Measurements from ENCODE around the gene SGCD.
A peak's percentile ranks its signal among the peaks of the same experiment; 100 is the strongest.

Gene SGCD

GRCh38 chr5:156699147-156699546, 372.2 kb downstream of the SGCD start:
- Histone ChIP-seq H3K4me3 (ENCODE audit: low read length) (no peak overlapping the region), H3K9me3 (ENCODE audit: control insufficient read depth, insufficient read depth, low read length) (no peaks in the 10 kb centered on the region), H3K36me3 (ENCODE audit: control insufficient read depth, insufficient read depth, low read length) (no peaks in the 10 kb centered on the region), H3K27ac (ENCODE audit: low read length) (no peak overlapping the region), H3K4me1 (ENCODE audit: control insufficient read depth, insufficient read depth, low read length) (no peaks in the 10 kb centered on the region), H3K27me3 (ENCODE audit: control insufficient read depth, insufficient read depth, low read length) (no peaks in the 10 kb centered on the region)
- WGBS (ENCODE audit: insufficient coverage, insufficient read length), result no CpG with 5 or more reads among the region's 1 CpG
- no peak for DNase-seq (ENCODE audit: low read depth, low spot score)

DNA sequence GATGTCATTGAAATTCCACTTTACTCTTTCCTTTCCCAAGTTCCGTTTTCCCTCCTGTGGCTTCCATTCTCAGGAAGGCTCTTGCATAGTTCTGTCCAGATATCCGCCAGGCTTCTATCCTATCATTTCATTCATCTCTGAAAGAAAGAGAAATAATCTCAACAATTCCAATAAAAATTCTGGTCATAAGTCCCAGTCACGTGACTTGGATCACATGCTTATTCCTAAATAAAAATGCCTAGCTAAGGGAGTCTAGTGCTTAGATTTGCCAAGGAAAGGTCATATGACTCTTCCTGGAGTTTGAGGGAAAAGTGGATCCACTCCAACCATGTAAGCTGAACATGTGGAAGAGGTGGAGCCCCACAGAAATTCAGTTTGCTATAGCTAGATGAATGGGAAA, 377.2 kb downstream of the SGCD start:
- no peak for DNase-seq (ENCODE audit: low read depth, low spot score)
- Histone ChIP-seq H3K27me3 (ENCODE audit: control insufficient read depth, insufficient read depth, low read length) (no peaks in the 10 kb centered on the region), H3K4me3 (ENCODE audit: low read length) (no peak overlapping the region), H3K9me3 (ENCODE audit: control insufficient read depth, insufficient read depth, low read length) (no peaks in the 10 kb centered on the region), H3K27ac (ENCODE audit: low read length) (no peak overlapping the region), H3K36me3 (ENCODE audit: control insufficient read depth, insufficient read depth, low read length) (no peaks in the 10 kb centered on the region), H3K4me1 (ENCODE audit: control insufficient read depth, insufficient read depth, low read length) (peaks cover 1% of the 10 kb centered on the region; the same call in 1 of the 2 replicates)
- no CpG with 5 or more reads among the region's 3 CpGs for WGBS (ENCODE audit: insufficient coverage, insufficient read length)

DNA sequence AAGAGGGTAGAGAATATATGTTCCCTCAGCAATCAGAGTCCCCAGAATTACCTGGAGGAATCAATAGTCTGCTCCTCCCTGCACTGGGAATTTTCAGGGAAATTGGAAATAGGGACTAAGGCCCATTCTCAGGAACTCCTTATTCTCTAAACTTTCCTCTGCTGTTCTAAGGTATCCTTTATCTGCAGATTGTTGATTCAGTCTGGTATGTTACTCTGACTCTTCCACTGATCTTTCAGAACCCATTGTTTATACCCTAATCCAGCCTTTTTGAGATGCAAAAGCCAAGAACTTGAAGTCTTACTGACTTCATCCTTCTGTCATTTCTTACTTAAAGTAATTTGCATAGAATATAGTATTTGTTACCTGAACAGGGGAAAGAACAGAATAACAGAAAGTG, 379.7 kb downstream of the SGCD start:
- peak; percentile 22 for DNase-seq (ENCODE audit: low read depth, low spot score)
- peaks cover 1% of the 10 kb centered on the region; the same call in 1 of the 2 replicates for H3K4me1 ChIP-seq (ENCODE audit: control insufficient read depth, insufficient read depth, low read length)

DNA sequence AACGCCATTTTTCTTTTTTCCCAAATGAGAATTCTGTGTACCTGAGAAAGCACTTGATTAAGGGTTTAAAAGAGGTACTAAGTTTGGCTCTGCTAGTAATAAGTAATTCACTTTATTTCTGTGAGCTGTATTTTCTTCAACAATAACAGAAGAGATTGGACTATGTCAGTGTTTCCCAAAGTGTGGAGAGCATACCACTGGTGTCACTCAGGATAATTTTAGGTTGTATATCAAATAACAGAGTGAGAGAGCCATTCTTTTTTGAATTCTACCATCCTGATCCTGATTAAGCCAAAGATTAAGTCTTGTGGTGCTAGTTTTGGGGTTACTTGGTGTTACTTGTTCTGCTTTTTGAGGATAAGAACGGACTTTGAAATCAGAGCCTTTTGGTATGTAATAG, 380.8 kb downstream of the SGCD start:
- H3K27ac ChIP-seq (ENCODE audit: low read length), result no peak overlapping the region
- no peak for DNase-seq (ENCODE audit: low read depth, low spot score)
- H3K9me3 ChIP-seq (ENCODE audit: control insufficient read depth, insufficient read depth, low read length), result no peaks in the 10 kb centered on the region
- WGBS (ENCODE audit: insufficient coverage, insufficient read length), result no CpG with 5 or more reads among the region's 2 CpGs
- H3K4me3 ChIP-seq (ENCODE audit: low read length), result no peak overlapping the region
- H3K36me3 ChIP-seq (ENCODE audit: control insufficient read depth, insufficient read depth, low read length), result no peaks in the 10 kb centered on the region
- H3K27me3 ChIP-seq (ENCODE audit: control insufficient read depth, insufficient read depth, low read length), result no peaks in the 10 kb centered on the region
- peaks cover 1% of the 10 kb centered on the region; the same call in 1 of the 2 replicates for H3K4me1 ChIP-seq (ENCODE audit: control insufficient read depth, insufficient read depth, low read length)

More for the DNA sequence above, 379.7 kb downstream of the SGCD start:
- no peak overlapping the region for H3K27ac ChIP-seq (ENCODE audit: low read length)
- no peaks in the 10 kb centered on the region for H3K36me3 ChIP-seq (ENCODE audit: control insufficient read depth, insufficient read depth, low read length)
- no peak overlapping the region for H3K4me3 ChIP-seq (ENCODE audit: low read length)
- no peaks in the 10 kb centered on the region for H3K27me3 ChIP-seq (ENCODE audit: control insufficient read depth, insufficient read depth, low read length)
- H3K9me3 ChIP-seq (ENCODE audit: control insufficient read depth, insufficient read depth, low read length), result no peaks in the 10 kb centered on the region

DNA sequence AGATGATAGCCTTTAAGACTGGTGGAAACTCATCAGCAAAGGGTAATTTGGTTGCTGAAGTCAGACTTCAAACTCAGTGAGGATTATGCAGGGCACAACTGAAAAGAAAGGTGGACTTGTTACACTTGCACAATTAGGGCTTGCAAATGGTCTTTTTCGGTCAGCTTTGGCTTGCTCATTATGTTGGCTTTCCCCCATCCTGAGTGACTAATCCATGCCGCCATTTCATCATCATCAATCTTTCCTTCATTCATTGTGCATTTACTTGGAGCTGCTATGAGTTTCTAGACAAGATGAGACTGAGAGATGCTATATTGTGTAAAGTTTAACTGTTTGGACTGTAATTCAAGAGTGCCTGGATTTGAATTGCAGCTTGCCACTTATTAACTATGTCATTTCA, 388.3 kb downstream of the SGCD start:
- H3K4me3 ChIP-seq (ENCODE audit: low read length), result no peak overlapping the region
- H3K9me3 ChIP-seq (ENCODE audit: control insufficient read depth, insufficient read depth, low read length), result no peaks in the 10 kb centered on the region
- DNase-seq (ENCODE audit: low read depth, low spot score), result no peak
- H3K36me3 ChIP-seq (ENCODE audit: control insufficient read depth, insufficient read depth, low read length), result no peaks in the 10 kb centered on the region
- H3K27ac ChIP-seq (ENCODE audit: low read length), result no peak overlapping the region
- WGBS (ENCODE audit: insufficient coverage, insufficient read length), result no CpG with 5 or more reads among the region's 2 CpGs
- no peaks in the 10 kb centered on the region for H3K27me3 ChIP-seq (ENCODE audit: control insufficient read depth, insufficient read depth, low read length)
- H3K4me1 ChIP-seq (ENCODE audit: control insufficient read depth, insufficient read depth, low read length), result peaks cover 1% of the 10 kb centered on the region; the same call in 1 of the 2 replicates

GRCh38 chr5:156716591-156717380, 389.8 kb downstream of the SGCD start:
- Histone ChIP-seq H3K9me3 (ENCODE audit: control insufficient read depth, insufficient read depth, low read length) (no peaks in the 10 kb centered on the region), H3K36me3 (ENCODE audit: control insufficient read depth, insufficient read depth, low read length) (no peaks in the 10 kb centered on the region), H3K4me3 (ENCODE audit: low read length) (no peak overlapping the region), H3K4me1 (ENCODE audit: control insufficient read depth, insufficient read depth, low read length) (peaks cover 1% of the 10 kb centered on the region; the same call in 1 of the 2 replicates), H3K27me3 (ENCODE audit: control insufficient read depth, insufficient read depth, low read length) (no peaks in the 10 kb centered on the region), H3K27ac (ENCODE audit: low read length) (no peak overlapping the region)
- DNase-seq (ENCODE audit: low read depth, low spot score), result no peak
- no CpG with 5 or more reads among the region's 4 CpGs for WGBS (ENCODE audit: insufficient coverage, insufficient read length)

GRCh38 chr5:156718985-156719384, 392.0 kb downstream of the SGCD start:
- Histone ChIP-seq H3K4me1 (ENCODE audit: control insufficient read depth, insufficient read depth, low read length) (peaks cover 1% of the 10 kb centered on the region; the same call in 1 of the 2 replicates), H3K36me3 (ENCODE audit: control insufficient read depth, insufficient read depth, low read length) (no peaks in the 10 kb centered on the region), H3K27me3 (ENCODE audit: control insufficient read depth, insufficient read depth, low read length) (no peaks in the 10 kb centered on the region), H3K9me3 (ENCODE audit: control insufficient read depth, insufficient read depth, low read length) (no peaks in the 10 kb centered on the region), H3K4me3 (ENCODE audit: low read length) (no peak overlapping the region), H3K27ac (ENCODE audit: low read length) (no peak overlapping the region)
- WGBS (ENCODE audit: insufficient coverage, insufficient read length), result no CpG with 5 or more reads among the region's 1 CpG
- DNase-seq (ENCODE audit: low read depth, low spot score), result no peak

- Histone ChIP-seq H3K4me3 (ENCODE audit: low read length) (no peak overlapping the region), H3K4me1 (ENCODE audit: control insufficient read depth, insufficient read depth, low read length) (no peaks in the 10 kb centered on the region), H3K27ac (ENCODE audit: low read length) (no peak overlapping the region), H3K27me3 (ENCODE audit: control insufficient read depth, insufficient read depth, low read length) (no peaks in the 10 kb centered on the region), H3K9me3 (ENCODE audit: control insufficient read depth, insufficient read depth, low read length) (no peaks in the 10 kb centered on the region), H3K36me3 (ENCODE audit: control insufficient read depth, insufficient read depth, low read length) (no peaks in the 10 kb centered on the region)
- no peak for DNase-seq (ENCODE audit: low read depth, low spot score)
Measured at GRCh38 chr5:156722358-156722757, 395.4 kb downstream of the SGCD start.

GRCh38 chr5:156735477-156735876, 408.5 kb downstream of the SGCD start:
- no peak overlapping the region for H3K27ac ChIP-seq (ENCODE audit: low read length)
- H3K4me1 ChIP-seq (ENCODE audit: control insufficient read depth, insufficient read depth, low read length), result no peaks in the 10 kb centered on the region
- no peak overlapping the region for H3K4me3 ChIP-seq (ENCODE audit: low read length)
- DNase-seq (ENCODE audit: low read depth, low spot score), result no peak
- H3K9me3 ChIP-seq (ENCODE audit: control insufficient read depth, insufficient read depth, low read length), result no peaks in the 10 kb centered on the region
- H3K27me3 ChIP-seq (ENCODE audit: control insufficient read depth, insufficient read depth, low read length), result no peaks in the 10 kb centered on the region
- H3K36me3 ChIP-seq (ENCODE audit: control insufficient read depth, insufficient read depth, low read length), result no peaks in the 10 kb centered on the region
- no CpG with 5 or more reads among the region's 3 CpGs for WGBS (ENCODE audit: insufficient coverage, insufficient read length)

DNA sequence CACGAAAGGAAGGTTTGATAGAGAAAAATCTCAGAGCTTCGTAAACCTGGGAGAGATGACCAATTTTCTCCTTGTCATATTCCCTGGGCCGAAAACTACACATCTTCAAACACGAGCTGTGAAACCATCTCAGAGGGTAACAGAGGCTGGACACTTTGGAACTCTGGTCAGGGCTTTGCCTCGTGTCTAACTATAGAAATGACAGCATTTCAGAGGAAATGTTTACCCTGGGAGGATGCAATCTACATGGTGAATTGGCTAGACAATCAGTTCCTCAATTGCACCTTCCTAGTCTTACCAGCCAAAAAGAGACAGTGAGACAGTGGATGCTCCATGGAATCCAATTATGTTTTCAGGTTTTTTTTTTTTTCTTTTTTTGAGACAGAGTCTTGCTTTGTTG, 414.6 kb downstream of the SGCD start:
- Histone ChIP-seq H3K4me1 (ENCODE audit: control insufficient read depth, insufficient read depth, low read length) (no peaks in the 10 kb centered on the region), H3K4me3 (ENCODE audit: low read length) (no peak overlapping the region), H3K9me3 (ENCODE audit: control insufficient read depth, insufficient read depth, low read length) (no peaks in the 10 kb centered on the region), H3K36me3 (ENCODE audit: control insufficient read depth, insufficient read depth, low read length) (no peaks in the 10 kb centered on the region), H3K27me3 (ENCODE audit: control insufficient read depth, insufficient read depth, low read length) (no peaks in the 10 kb centered on the region), H3K27ac (ENCODE audit: low read length) (no peak overlapping the region)
- DNase-seq (ENCODE audit: low read depth, low spot score), result no peak
- no CpG with 5 or more reads among the region's 5 CpGs for WGBS (ENCODE audit: insufficient coverage, insufficient read length)

DNA sequence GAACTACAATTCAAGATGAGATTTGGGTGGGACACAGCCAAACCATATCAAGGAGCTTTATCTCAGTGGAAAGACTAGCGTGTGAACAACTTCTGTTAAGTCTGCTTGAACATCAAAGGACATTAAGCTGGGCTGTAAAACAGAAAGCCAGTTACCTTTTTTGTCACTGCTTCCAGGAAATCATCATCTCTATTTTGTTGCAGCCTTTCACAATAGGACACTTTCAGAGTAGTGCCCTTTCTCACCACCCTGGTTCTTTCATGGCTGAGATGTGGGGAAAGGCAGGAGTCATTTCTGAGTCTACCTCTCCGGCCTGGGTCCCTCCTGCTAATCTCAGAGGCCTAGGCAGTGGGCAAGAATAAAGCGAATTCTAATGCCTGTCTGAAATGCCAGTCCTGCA, 426.9 kb downstream of the SGCD start:
- no CpG with 5 or more reads among the region's 3 CpGs for WGBS (ENCODE audit: insufficient coverage, insufficient read length)
- Histone ChIP-seq H3K9me3 (ENCODE audit: control insufficient read depth, insufficient read depth, low read length) (no peaks in the 10 kb centered on the region), H3K36me3 (ENCODE audit: control insufficient read depth, insufficient read depth, low read length) (no peaks in the 10 kb centered on the region), H3K4me3 (ENCODE audit: low read length) (no peak overlapping the region), H3K27me3 (ENCODE audit: control insufficient read depth, insufficient read depth, low read length) (no peaks in the 10 kb centered on the region), H3K27ac (ENCODE audit: low read length) (no peak overlapping the region), H3K4me1 (ENCODE audit: control insufficient read depth, insufficient read depth, low read length) (no peaks in the 10 kb centered on the region)
- no peak for DNase-seq (ENCODE audit: low read depth, low spot score)

Data from iPS DF 6.9 (cell line).